BE2C (cell line): ENCODE measurements around the gene TYK2.

ENCODE experiments used
- DNase-seq: peaks from one replicate; pipeline ENCODE4 v3.0.0-alpha.2; 2020
- H3K27me3 ChIP-seq: fragments of 250-450 bp; sonication (Bioruptor Pico); 2 replicates; pipeline ENCODE4 v1.5.1; 2020; ENCODE audit warnings: mild to moderate bottlenecking
- H3K36me3 ChIP-seq: fragments of 250-450 bp; sonication (Bioruptor Pico); 2 replicates; pipeline ENCODE4 v1.5.1; 2020; ENCODE audit warnings: mild to moderate bottlenecking
- H3K4me1 ChIP-seq: fragments of 250-450 bp; sonication (Bioruptor Pico); 2 replicates; pipeline ENCODE4 v1.5.1; 2020
- H3K4me3 ChIP-seq: 2 replicates; pipeline ENCODE4 v1.5.1; 2011; ENCODE audit warnings: low read depth, low read length
- H3K9me3 ChIP-seq: fragments of 250-450 bp; sonication (Bioruptor Pico); 2 replicates; pipeline ENCODE4 v1.5.1; 2020
- CTCF ChIP-seq: IDR thresholded peaks from 2 replicates; pipeline ENCODE4 v1.5.1; 2012; ENCODE audit warnings: mild to moderate bottlenecking, low read depth, low read length

Gene TYK2

DNA sequence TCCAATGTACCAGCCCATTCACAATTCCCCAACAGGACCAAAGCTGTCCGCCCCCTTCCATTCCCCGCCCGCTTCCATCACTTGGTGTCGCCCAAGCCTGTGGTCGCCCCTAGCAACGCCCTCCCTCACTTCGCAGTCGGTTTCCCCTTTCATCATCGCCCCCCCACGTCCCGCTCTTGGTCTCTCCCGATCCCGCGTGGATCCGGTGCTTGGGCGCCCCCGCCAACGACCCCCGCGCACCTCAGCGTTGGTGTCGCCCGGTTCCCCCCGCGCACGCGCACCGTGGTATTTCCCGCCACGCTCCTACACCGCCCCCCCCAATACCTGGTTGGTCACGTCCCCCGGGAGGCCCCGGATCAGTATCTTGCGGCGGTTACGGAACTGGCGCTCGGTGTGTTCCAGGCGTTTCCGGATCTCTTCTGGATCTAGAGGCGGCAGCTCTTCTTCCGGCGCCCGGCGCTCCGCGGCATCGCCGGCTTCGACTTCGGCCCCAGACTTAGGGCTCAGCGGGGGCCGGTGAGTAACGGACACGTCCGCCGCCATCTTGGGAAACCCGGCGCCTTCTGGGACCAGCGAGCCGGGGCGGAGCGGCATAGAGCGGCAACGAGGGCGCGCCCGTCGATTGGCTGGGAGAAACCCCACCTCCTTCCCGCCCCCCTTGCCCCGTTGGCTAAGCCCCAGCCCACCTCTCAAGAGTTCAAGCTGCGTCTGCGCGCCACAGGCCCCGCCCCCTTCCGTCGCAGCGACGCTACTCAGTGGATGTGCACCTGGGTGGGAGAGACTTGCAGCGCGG is 47.2 kb downstream of the TYK2 start, which contains the start of gene RAVER1:
TSS of gene RAVER1 (minus strand) at position 565 of the 793 bp plus-strand sequence. CDS start at position 543, 22 bp downstream.
- Histone ChIP-seq H3K27me3 (no peaks in the 10 kb centered on the region), H3K4me1 (no peaks in the 10 kb centered on the region), H3K36me3 (peaks cover 36% of the 10 kb centered on the region), H3K4me3 (peak within 1 kb of the TSS; percentile 71), H3K9me3 (no peaks in the 10 kb centered on the region)
- TF ChIP-seq CTCF = no peak
- DNase-seq = peak; percentile 99

DNA sequence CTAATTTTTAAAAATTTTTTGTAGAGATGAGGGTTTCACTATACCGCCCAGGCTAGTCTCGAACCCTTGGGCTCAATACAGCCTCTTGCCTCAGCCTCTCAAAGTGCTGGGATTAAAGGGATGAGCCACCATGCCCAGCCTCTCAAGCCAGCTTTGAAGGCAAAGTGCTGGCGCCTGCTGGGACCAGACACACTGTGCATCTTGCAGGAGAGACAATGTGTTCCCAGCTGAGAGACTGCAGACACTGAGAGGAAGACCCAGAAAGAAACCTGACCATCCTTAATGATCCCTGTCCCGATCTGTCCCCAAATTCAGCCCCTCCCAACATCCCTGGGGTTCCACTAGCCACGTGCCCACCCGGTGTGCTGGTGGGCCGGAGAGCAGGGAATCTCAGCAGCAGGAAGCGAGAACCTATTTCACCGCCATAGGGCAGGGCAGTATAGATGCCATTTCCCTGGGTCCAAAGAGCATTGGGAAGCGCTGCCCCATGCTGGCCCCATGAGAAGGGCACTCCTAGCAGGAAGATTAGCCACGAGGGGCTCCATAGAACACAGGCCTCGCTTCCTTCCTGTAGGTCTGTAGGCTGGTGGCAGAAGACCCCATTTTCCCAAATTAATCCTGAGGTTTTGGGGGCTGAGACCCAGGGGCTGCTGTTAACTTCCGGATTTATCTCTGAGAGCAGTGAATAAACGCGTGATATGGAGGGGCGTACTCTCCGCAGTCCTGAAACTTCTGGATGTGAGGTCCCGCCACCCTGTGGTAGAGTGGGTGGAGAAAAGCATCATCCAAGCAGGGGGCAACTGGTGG is 48.0 kb downstream of the TYK2 start:
- peak overlapping the region; percentile 71 for H3K4me3 ChIP-seq
- H3K36me3 ChIP-seq = peaks cover 44% of the 10 kb centered on the region
- TF ChIP-seq CTCF = peak; percentile 24; the same call in 1 of the 2 replicates
- no peak for DNase-seq
- no peaks in the 10 kb centered on the region for H3K4me1 ChIP-seq
- H3K27me3 ChIP-seq = no peaks in the 10 kb centered on the region
- H3K9me3 ChIP-seq = no peaks in the 10 kb centered on the region

DNA sequence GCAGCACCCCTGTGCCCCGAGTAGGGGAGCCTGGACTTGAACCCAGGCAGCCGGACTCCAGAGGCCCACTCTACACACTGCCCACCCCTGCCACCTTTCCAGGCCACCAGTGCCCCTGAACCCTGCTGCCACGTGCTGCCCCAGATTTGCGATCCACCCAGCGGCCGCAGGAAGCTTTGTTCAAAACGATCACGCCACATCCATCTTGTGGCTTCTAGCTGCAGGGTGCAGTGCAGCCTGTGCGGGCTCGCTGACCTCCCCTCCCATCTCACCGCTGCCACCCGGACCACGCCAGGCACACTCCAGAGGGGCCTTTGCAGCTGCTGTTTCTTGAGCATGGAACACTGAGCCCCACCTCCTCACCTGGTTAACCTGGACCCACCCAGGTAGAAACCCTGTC is 50.8 kb downstream of the TYK2 start:
- Histone ChIP-seq H3K9me3 (no peaks in the 10 kb centered on the region), H3K36me3 (peaks cover 72% of the 10 kb centered on the region), H3K4me1 (no peaks in the 10 kb centered on the region), H3K4me3 (no peak overlapping the region), H3K27me3 (no peaks in the 10 kb centered on the region)
- TF ChIP-seq CTCF = no peak
- no peak for DNase-seq

DNA sequence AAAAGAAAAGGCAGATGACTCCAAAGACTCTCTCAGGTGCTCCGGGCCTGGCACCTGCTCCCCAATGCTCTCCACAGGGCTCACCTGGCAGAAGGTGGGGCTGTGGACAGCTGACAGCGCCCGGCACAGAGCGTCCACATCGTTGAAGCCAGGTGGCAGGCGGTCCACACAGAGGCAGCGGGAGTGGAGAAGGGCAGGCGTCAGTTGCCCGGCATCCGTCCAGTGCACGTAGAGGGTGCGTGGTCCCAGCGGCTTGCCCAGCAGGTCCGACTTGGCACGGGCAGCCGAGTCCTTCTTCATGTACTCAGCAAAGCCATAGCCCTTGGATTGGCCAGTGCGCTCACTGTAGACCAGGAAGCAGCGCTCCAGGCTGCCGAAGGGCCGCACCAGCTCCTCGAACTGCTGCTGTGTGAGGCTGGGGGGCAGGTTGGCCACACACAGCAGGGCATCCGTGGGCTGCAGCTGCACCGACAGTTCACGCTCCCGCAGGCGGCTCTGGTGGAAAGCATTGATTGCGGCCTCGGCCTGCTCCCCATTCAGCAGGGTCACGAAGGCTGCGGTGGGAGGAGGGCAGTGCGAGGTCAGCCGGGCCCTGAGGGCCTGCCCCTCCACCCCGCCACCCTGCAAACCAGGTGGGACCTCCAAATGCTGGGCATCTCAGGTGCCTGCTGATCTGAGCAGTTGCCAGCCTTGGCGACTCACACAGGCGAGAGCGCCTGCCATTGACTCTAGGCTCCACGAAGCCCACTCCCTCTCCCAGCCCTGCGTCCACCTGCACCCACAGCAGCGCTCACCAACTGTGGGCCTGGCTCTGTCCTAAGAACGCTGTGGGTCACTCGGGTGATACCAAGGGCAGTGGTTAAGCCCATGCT is 51.6 kb downstream of the TYK2 start:
- DNase-seq = no peak
- Histone ChIP-seq H3K4me1 (no peaks in the 10 kb centered on the region), H3K4me3 (no peak overlapping the region), H3K9me3 (no peaks in the 10 kb centered on the region), H3K27me3 (no peaks in the 10 kb centered on the region), H3K36me3 (peaks cover 78% of the 10 kb centered on the region)
- no peak for TF ChIP-seq CTCF

- H3K27me3 ChIP-seq = no peaks in the 10 kb centered on the region
- no peaks in the 10 kb centered on the region for H3K9me3 ChIP-seq
- no peak overlapping the region for H3K4me3 ChIP-seq
- H3K4me1 ChIP-seq = peaks cover 7% of the 10 kb centered on the region
- no peak for DNase-seq
- peaks cover 88% of the 10 kb centered on the region for H3K36me3 ChIP-seq
- no peak for TF ChIP-seq CTCF
These were observed 52.6 kb downstream of the TYK2 start for GRCh38 chr19:10327793-10328192.
